ENCODE measurements around the gene LEF1. TPM values are rescaled to one million over a fixed set of nuclear protein-coding genes. Genes with fewer than 3 reads are reported as not detected.

LEF1 gene
- total RNA-seq, 2 donors from 2014 or later: 22.4 to 26.8 TPM

GRCh38 chr4:108097990-108098553, 70.7 kb downstream of the LEF1 start:
- H3K4me1 ChIP-seq (replicated peaks): no peaks in the 10 kb centered on the region
- TF ChIP-seq POLR2A (IDR thresholded peaks at IDR 0.05): no peak
- no peak for TF ChIP-seq POLR2AphosphoS5 (IDR thresholded peaks at IDR 0.05)
- TF ChIP-seq CTCF (IDR thresholded peaks at IDR 0.05): no peak
- no peaks in the 10 kb centered on the region for H3K9me3 ChIP-seq
- H3K27me3 ChIP-seq (replicated peaks; ENCODE audit: insufficient read depth): no peaks in the 10 kb centered on the region
- DNase-seq (ENCODE audit: low spot score): no peak
- 92% methylated on average over 5 of the region's 5 CpGs for WGBS
- no peak overlapping the region for H3K4me3 ChIP-seq
- intact Hi-C loops (cut with DNase I): no loop called here
- H3K36me3 ChIP-seq: no peaks in the 10 kb centered on the region
- H3K27ac ChIP-seq: no peak overlapping the region

- WGBS: 70% methylated on average over 5 of the region's 5 CpGs
These were observed 73.7 kb downstream of the LEF1 start for GRCh38 chr4:108094923-108095482.

DNA sequence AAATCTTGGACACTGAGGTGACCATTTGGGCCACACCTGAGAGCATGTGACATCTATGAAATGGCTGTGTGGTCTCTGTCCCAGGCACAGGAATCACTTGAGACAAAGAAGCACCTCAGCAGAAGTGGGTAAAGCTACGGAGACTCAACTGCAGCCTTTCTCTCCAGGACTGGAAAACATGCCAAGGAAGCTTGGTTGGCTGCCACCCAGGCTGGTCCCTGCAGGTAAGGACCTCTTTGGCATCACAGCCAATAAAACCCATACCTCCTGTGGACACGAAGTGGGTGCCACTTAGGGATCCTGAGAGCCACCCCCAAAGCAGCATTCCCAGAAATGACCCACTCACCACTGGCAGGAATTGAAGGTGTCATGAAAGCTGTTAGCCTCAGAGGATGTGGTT, 74.6 kb downstream of the LEF1 start:
- WGBS: 51% methylated on average over 2 of the region's 2 CpGs

More at GRCh38 chr4:108094923-108095482, 73.7 kb downstream of the LEF1 start:
- intact Hi-C loops (cut with DNase I): no loop called here
- H3K4me3 ChIP-seq: no peak overlapping the region
- TF ChIP-seq POLR2AphosphoS5 (IDR thresholded peaks at IDR 0.05) (no peak), POLR2A (IDR thresholded peaks at IDR 0.05) (no peak), CTCF (IDR thresholded peaks at IDR 0.05) (no peak)
- no peak for DNase-seq (ENCODE audit: low spot score)
- no peaks in the 10 kb centered on the region for H3K36me3 ChIP-seq
- H3K27ac ChIP-seq: no peak overlapping the region
- H3K9me3 ChIP-seq: no peaks in the 10 kb centered on the region
- H3K27me3 ChIP-seq (replicated peaks; ENCODE audit: insufficient read depth): no peaks in the 10 kb centered on the region
- no peaks in the 10 kb centered on the region for H3K4me1 ChIP-seq (replicated peaks)

DNA sequence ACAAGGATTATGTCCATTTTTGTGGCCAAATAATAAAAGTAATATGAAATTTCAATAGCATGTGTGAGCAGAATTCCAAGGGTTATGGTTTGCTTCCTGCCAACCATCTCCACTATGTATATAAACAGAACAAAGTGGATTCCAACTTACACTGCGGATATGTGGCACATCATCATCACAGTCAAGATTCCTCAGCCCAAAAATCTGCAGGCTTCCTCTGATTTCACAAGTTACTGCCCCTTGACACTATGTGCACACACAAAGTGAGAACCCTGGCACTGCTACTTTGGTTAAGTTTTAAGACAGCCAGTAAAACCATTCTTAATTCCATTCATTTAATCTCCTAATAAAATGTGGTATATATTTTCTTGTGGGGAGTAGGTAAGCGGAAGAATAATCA, 76.4 kb downstream of the LEF1 start:
- DNase-seq (ENCODE audit: low spot score): no peak
- no peaks in the 10 kb centered on the region for H3K27me3 ChIP-seq (replicated peaks; ENCODE audit: insufficient read depth)
- H3K27ac ChIP-seq: no peak overlapping the region
- H3K9me3 ChIP-seq: no peaks in the 10 kb centered on the region
- H3K4me1 ChIP-seq (replicated peaks): no peaks in the 10 kb centered on the region
- intact Hi-C loops (cut with DNase I): no loop called here
- H3K36me3 ChIP-seq: no peaks in the 10 kb centered on the region
- TF ChIP-seq POLR2A (IDR thresholded peaks at IDR 0.05): no peak
- H3K4me3 ChIP-seq: no peak overlapping the region
- WGBS: 88% methylated on average over 2 of the region's 2 CpGs

More for the DNA sequence above, 74.6 kb downstream of the LEF1 start:
- no peak for DNase-seq (ENCODE audit: low spot score)
- Histone ChIP-seq H3K4me1 (replicated peaks) (no peaks in the 10 kb centered on the region), H3K4me3 (no peak overlapping the region), H3K27ac (no peak overlapping the region), H3K9me3 (no peaks in the 10 kb centered on the region), H3K36me3 (no peaks in the 10 kb centered on the region), H3K27me3 (replicated peaks; ENCODE audit: insufficient read depth) (no peaks in the 10 kb centered on the region)
- intact Hi-C loops (cut with DNase I): no loop called here
- TF ChIP-seq CTCF (IDR thresholded peaks at IDR 0.05): no peak
- no peak for TF ChIP-seq POLR2AphosphoS5 (IDR thresholded peaks at IDR 0.05)
- no peak for TF ChIP-seq POLR2A (IDR thresholded peaks at IDR 0.05)

GRCh38 chr4:108087293-108087967, 81.3 kb downstream of the LEF1 start:
- no peaks in the 10 kb centered on the region for H3K36me3 ChIP-seq
- H3K27me3 ChIP-seq (replicated peaks; ENCODE audit: insufficient read depth): no peaks in the 10 kb centered on the region
- H3K4me3 ChIP-seq: no peak overlapping the region
- TF ChIP-seq POLR2AphosphoS5 (IDR thresholded peaks at IDR 0.05) (no peak), POLR2A (IDR thresholded peaks at IDR 0.05) (no peak), CTCF (IDR thresholded peaks at IDR 0.05) (no peak)
- intact Hi-C loops (cut with DNase I): no loop called here
- no peak for DNase-seq (ENCODE audit: low spot score)
- no peak overlapping the region for H3K27ac ChIP-seq
- H3K4me1 ChIP-seq (replicated peaks): no peaks in the 10 kb centered on the region
- 92% methylated on average over 6 of the region's 6 CpGs for WGBS
- H3K9me3 ChIP-seq: no peaks in the 10 kb centered on the region

All from prostate gland (tissue), 2 donors.